GM18909 (cell line): ENCODE data around the gene TSR3.

ENCODE experiments used
- ATAC-seq: cut with Tn5 transposase; IDR thresholded peaks from one replicate; pipeline ENCODE4 v1.9.1; 2021; ENCODE audit warnings: mild to moderate bottlenecking; ENCODE audit not compliant: unreplicated experiment, poor library complexity

TSR3 gene

DNA sequence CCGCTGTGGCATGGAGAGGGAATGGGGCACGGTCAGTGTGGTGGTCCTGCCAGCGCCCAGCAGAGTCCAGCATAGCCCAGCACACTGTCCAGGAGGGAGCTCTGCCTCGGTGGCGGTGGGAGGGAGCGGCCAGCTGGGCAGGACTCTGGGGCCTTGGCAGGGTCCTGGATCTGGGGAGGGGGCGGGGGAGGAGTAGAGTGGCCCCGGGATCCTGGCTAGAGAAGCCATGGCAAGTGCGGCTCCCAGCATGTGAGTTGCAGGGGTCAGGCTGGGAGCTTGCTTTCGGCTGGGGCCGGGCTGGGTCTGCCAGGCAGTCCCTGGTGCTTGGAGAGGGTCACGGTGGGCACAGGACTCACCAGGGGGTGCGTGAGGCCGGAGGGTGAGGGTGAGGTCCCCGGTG, 3.9 kb upstream of the TSR3 start:
- no peak for ATAC-seq

DNA sequence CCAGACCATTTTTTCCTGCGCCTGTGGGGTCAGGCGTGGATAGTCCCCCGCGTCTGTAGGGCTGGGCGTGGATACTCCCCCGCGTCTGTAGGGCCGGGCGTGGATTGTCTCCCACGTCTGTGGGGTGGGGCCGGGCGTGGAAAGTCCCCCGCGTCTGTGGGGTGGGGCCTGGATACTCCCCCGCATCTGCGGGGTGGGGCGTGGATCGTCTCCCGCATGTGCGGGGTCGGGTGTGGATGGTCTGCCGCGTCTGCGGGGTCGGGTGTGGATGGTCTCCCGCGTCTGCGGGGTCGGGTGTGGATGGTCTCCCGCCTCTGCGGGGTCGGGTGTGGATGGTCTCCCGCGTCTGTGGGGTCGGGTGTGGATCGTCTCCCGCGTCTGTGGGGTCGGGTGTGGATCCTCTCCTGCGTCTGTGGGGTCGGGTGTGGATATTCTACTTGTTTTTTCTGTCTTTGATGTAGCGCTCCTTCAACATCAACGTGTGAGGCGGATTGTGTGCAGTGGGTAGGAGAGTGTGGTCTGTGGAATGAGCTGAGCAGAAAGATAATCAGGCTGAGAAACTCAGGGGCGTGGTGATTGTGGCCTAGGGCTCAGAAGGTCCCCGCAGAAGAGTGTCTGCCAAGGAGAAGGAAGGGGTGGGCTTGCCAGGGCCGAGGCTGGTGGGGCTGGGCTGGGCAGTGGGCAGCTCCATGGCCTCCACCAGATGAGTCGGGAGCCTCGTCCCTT, 3.3 kb upstream of the TSR3 start:
- no peak for ATAC-seq

DNA sequence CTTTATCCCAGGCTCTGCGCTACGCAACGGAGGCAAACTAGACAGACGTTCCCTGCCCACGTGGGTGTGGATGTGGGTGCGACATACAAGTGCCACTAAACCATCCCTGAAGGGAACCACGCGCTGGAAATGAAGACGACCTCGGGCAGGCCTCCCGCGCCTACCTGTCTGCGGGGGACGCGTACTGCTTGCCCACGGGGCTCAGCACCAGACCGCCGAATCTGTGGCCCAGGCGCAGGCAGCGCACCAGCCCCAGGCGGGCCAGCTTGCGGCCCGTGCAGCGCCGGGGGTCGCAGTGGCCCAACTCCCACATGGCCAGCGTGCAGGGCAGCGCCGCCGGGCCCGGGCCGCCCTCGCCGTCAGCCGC, 480 bp downstream of the TSR3 start:
- ATAC-seq = peak; percentile 11

DNA sequence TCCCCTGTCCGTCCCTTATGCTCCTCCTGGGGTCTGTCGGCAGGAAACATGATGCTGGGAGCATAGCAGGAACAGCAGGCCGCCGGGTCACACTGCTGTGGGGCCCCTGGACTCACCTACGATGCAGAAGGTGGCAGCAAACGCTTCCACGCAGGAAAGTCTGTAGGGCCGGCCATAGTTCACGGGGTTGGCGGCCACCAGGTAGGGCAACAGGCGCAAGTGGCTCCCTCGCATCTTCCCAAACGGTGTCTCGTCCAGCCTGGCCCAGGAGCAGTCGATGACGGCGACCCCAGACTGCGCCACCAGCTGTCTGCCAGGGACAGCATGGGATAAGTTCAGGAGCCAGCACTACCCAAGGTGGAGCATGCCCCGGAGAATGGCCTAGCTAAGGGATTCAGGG, 987 bp downstream of the TSR3 start:
- no peak for ATAC-seq

DNA sequence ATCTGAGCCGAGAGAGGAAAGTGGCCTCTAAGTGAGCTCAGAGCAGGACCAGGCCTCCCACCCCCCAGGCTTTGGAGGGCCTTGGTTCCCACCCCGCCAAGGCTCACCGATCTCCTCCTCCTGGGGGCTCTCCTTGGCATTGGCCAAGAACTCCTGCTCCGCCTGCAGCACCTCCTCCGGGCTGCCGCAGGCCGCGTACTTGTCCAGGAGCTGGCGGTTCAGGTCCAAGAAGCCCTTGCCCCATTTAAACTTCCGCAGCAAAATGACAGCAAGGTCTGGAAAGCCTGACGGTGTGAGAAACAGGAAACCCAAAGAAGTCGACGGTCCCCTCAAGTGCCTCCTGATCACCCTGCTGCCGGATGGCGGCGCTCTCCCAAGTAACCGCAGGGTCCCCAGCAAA, 1.7 kb downstream of the TSR3 start:
- ATAC-seq = no peak

DNA sequence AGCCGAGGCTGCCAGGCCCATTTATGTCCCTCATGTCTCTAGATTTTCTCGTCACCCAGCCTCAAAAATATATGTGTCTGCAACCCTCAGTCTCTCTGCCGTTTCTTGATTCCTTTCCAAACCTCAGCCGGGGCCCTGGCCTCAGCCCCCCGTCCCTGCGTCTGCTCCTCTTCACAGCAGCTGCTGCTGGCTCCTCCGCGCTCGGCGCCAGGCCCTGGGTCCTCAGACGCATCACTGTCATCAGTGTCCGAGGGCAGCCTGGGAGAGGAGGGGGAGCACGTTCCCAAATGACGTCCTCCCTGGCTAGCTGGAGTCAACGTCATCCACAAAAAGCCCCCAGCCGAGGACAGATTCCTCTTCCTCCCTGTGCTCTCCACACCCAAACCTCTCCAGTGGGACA, 2.3 kb downstream of the TSR3 start:
- ATAC-seq = no peak

DNA sequence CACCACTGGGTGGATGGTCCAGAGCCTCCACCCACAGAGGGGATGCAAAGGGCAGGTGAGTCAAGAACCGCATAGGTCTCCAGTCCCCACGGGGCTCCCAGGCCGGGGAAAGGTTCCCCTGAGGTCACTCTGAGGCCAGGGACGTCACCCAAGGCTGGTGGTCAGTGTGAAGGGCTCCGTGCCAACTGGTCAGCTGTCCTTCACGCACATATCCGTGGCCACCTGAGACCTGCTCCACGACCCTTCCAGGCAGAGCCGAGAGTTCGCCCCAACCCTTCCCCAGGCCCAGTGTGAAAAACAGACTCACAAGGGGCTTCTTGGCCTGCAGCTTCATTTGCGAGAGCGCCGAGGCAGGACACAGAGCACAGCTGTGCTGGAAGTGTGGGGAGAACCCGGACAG, 2.8 kb downstream of the TSR3 start:
- no peak for ATAC-seq

DNA sequence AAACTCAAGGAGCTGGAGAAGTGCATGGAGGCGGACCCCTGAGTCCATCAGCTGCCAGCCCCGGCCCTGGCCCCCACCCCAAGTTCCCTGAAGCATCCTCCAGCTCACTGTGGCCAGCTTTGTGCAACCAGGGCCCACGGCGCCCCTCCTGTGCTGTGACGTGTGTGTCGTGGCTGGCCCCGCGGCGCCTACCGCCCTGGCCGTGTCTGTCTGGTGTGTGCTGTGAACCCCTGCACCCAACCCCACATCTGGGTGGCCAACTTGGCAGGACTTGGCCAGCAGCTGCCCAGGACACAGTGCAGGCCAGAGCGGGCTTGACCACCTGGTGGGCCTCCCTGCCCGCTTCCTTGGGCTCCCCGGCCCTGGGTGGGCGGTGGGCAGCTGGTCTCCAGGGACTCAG, 3.2 kb downstream of the TSR3 start:
- no peak for ATAC-seq

DNA sequence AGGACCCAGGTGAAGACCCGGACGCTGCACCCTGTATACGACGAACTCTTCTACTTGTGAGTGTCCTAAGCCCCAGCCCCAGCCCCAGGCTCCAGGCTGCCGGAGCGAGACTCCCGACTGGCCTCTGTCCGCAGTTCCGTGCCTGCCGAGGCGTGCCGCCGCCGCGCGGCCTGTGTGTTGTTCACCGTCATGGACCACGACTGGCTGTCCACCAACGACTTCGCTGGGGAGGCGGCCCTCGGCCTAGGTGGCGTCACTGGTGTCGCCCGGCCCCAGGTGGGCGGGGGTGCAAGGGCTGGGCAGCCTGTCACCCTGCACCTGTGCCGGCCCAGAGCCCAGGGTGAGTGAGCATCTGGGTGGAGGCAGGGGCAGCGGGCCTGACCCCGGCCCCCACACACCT, 3.7 kb downstream of the TSR3 start:
- no peak for ATAC-seq

DNA sequence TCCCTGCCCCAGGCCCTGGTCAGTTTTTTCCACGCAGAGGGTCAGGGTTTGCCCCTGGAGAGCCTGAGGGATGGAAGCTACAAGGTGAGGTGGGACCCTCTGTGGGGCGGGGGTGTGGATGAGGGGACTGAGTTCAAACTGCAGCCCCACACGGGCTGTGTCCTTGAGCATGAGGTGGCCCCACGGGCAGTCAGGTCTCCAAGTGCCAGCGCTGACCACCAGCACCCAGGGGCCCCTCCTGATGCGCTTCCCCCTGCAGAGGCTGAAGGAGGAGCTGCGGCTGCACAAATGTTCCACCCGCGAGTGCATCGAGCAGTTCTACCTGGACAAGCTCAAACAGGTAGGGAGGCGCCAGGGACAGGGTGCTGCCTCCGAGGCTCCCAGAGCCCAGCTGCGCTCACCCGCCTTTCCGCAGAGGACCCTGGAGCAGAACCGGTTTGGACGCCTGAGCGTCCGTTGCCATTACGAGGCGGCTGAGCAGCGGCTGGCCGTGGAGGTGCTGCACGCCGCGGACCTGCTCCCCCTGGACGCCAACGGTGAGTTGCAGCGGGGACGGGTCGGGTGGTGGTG, 4.3 kb downstream of the TSR3 start:
- ATAC-seq = no peak

DNA sequence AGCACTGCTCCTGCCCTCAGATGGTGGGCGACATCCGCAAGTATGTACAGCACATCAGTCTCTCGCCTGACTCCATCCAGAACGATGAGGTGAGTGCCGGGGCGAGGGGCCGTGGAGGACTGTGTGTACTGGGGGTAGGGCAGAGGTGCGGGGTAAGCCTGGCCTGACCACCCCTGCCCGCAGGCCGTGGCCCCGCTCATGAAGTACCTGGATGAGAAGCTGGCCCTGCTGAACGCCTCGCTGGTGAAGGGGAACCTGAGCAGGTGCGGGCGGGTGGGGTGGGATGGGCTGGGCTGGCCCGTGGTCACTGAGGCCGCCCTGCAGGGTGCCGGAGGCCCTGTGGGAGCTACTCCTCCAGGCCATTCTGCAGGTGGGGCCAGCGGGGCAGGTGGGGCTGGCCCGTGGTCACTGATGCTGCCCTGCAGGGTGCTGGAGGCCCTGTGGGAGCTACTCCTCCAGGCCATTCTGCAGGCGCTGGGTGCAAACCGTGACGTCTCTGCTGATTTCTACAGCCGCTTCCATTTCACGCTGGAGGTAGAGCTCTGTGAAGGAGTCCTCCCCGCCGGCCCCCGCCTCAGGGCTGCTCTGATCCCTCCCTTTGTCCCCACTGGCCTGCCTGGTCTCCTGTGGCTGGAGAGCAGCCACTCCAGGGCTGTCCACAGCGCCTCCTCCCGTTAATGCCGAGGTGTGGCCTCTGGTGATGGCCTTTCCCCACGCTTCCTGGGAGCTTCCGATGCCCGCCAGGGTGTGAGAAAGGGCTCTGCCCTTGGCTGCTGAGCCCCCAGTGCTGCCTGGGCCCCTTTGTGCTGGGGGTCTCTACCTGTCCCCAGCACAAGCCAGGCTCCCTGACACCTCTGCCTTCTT, 5.0 kb downstream of the TSR3 start:
- no peak for ATAC-seq

DNA sequence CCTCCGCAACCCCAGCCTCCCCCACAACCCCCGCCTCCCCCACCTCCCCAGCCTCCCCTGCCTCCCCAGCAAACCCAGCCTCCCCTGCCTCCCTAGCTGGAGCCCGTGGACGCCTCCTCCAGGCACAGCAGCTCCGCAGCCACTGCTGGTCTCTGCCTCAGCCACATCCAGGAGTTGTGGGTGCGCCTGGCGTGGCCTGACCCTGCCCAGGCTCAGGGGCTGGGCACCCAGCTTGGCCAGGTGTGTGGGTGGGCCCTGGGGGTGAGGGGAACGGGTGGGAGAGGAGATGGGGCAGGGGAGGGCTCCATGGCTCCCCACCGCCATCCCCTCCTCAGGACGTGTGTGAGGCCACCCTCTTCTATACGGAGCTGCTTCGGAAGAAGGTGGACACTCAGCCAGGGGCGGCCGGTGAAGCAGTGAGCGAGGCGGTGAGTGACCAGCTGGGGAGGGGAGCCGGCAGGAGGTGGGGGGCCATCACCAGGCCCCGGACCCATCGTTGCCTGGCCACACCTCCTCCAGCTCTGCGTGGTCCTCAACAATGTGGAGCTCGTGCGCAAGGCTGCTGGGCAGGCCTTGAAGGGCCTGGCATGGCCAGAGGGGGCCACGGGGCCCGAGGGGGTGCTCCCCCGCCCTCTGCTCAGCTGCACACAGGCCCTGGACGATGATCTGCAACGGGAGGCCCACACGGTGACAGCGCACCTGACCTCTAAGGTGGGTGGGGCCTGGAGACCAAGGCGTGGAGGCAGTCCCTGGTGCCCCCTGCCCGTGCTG, 5.8 kb downstream of the TSR3 start:
- ATAC-seq = no peak

DNA sequence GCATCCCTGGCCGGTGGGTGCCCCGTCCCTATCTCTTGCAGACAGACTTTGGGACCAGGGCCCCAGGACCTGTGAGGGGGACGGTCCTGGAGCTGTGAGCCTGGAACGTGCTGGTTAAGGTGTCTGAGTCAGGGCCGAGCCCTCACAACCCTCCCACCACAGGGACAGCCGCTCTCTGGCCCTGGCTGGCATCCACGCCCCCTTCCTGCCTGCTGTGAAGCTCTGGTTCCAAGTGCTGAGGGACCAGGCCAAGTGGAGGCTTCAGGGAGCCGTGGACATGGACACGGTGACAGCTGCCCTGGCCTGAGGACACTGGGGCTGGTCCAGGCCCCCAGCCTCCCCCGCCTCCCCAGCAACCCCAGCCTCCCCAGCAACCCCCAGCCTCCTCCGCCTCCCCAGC, 6.6 kb downstream of the TSR3 start:
- no peak for ATAC-seq

DNA sequence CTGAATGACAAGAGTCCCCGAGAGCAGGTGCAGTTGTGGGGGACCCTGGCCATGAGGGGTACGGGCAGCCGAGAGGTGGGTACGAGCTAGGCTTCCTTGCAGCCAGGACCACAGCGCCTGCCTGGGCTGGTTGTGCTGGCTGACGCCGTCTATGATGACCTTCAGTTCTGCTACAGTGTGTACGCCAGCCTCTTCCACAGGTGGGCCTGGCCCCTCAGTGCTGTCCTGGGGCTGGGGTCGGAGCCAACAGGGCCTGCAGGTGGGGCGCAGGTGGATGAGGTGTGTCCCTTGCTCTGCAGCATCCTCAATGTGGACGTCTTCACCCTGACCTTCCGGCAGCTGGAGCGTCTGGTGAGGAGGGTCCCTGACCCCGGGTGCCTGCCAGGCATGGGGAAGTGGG, 7.2 kb downstream of the TSR3 start:
- ATAC-seq = no peak

DNA sequence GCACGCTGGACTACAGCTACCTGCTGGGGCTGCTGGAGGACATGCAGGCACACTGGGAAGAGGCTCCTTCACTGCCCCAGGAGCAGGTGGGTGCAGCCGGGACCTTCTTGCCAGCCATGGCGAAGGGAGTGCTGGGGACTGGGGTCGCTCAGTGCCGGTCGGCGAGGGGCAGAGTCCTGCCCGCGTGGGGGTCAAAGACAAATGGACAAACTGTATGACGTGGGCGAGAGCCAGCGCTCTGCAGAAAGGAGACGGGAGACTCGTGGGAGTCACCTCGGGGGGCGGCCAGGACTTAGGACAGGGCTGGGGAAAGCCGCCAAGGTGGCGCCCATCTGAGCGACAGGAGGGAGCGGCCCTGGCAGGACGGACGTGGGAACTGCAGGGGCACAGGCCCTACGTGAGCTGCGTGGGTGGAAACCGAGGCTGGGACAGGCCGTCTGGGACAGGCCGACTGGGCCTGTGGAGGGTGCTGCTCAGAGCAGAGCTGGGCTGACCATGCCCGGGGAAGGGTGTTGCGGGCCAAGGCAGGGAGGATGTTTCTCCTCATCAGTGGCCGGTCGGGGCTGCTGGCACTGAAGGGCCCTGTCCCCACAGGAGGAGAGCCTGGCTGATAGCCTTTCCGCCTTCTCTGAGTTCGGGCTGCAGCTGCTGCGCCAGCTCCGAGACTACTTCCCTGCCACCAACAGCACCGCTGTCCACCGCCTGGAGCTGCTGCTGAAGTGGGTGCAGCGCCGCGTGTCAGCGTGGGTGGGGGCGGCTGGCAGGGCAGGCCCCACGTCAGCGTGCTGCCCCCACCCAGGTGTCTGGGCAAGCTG, 8.0 kb downstream of the TSR3 start:
- peak; percentile 1 for ATAC-seq

DNA sequence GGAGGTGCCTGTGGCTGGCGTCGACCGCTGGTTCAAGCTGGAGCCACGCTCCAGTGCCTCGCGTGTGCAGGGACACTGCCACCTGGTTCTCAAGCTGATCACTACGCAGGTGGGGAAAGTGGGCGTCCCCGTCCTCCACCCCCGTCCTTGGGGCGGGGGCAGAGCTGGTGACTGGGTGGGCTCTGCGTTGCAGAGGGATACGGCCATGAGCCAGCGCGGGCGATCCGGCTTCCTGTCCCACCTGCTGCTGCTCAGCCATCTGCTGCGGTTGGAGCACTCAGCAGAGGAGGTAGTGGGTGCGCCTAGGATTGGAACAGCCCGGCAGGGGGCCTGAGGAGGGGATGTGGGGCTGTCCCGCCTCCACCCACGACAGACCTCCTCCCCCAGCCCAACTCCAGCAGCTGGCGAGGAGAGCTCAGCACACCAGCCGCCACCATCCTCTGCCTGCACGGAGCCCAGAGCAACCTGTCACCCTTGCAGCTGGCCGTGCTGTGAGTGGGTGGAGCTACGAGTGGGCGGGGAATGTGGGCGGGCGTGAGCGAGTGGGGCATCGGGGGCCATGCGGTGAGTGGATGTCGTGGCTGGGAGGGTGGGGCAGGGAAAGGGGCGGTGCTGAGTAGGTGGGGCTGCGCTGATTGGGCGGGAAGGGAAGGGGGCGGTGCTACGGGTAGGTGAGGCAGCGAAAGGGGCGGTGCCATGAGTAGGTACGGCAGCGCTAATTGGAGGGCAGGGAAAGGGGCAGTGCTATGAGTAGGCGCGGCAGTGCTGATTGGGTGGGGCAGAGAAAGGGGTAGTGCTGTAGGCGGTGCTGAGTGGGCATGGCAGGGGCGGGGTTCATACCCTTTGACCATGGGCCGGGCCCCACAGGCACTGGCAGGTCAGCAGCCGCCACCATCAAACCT, 8.9 kb downstream of the TSR3 start:
- peak; percentile 85 for ATAC-seq

DNA sequence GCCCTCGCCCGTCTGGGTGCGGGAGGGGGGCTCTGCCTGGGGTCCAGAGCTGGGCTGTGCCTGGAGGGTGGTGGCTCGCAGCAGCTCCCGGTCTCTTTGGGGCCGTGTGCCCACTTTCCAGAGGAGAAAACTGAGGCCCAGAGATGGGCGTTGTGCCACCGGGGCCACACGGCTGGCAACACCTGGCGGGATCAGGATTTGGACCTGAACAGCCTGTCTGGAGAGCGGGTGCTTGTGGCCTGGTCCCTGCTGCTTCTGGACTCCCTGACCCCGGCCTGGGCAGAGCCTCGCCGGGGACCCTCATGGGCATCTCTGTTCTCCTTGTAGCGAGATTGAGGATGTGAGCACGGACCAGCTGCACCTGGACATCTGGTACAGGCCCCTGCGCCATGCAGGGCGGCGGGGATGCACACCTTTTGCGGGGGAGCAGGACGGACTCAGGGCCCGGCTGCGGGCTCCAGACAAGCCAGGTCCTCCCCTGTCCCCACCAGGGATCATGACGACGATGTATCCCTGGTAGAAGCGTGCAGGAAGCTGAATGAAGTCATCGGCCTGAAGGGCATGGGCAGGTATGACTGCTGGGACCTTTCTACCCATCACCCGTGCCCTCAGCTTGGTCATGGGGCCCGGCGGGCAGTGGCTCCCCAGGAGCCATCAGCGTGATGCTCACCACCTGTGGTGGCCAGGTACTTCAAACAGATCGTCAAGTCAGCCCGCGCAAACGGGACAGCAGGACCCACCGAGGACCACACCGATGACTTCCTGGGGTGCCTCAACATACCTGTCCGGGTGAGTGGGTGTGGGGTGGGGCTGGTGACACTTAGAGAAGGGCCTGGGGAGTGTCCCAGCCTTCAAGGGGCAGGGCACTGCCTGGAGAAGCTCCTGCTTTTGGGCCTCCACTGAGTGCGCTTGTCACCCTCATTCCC, 9.9 kb downstream of the TSR3 start:
- ATAC-seq = no peak
